Psoas muscle (tissue), 8 donors: ENCODE results near the gene FMNL3. TPM values are rescaled to one million over a fixed set of nuclear protein-coding genes. Genes with fewer than 3 reads are reported as not detected.

Experiments
- ATAC-seq, 4 donors: fragments of 200-7000 bp; cut with Tn5 transposase; one replicate each; pipeline ENCODE4 v1.9.1; 2020; ENCODE audit warnings: moderate library complexity in 3 of 4, mild to moderate bottlenecking in 2 of 4
- DNase-seq, 2 donors: peaks; one replicate each; pipeline ENCODE4 v3.0.0-alpha.2; 2020
- H3K27ac ChIP-seq: fragments of 200-600 bp; one replicate; pipeline ENCODE4 v1.8.0; 2022
- H3K27me3 ChIP-seq, 3 donors: fragments of 200-600 bp in 1 of 3; one replicate each; pipeline versions ENCODE4 v1.6.1 to v1.8.0; 2013 to 2022; ENCODE audit warnings: low read length in 2 of 3, mild to moderate bottlenecking in 2 of 3, moderate library complexity in 1 of 3; ENCODE audit not compliant: insufficient read depth in 3 of 3
- H3K36me3 ChIP-seq, 2 donors: fragments of 200-600 bp in 1 of 2; one replicate each; pipeline versions ENCODE4 v1.6.1 to v1.8.0; 2013 to 2022; ENCODE audit warnings: low read depth in 1 of 2, mild to moderate bottlenecking in 1 of 2, moderate library complexity in 1 of 2; ENCODE audit not compliant: insufficient read depth in 1 of 2
- H3K4me1 ChIP-seq: fragments of 200-600 bp; one replicate; pipeline ENCODE4 v1.8.0; 2022
- H3K4me3 ChIP-seq: fragments of 200-600 bp; one replicate; pipeline ENCODE4 v1.8.0; 2022; ENCODE audit warnings: mild to moderate bottlenecking
- H3K9me3 ChIP-seq: fragments of 200-600 bp; one replicate; pipeline ENCODE4 v1.8.0; 2022
- WGBS, 3 donors: extraction: QIAGEN DNeasy Blood & Tissue Kit; methylation state at CpG; one replicate each; pipeline versions ENCODE4 v1.1.6 to v1.1.7; 2013; 5-methylcytosine and 5-hydroxymethylcytosine counted together
- intact Hi-C, 2 donors: fragments of 100-400 bp; cut with DNase I; formaldehyde crosslinking; loops; one replicate each; pipeline versions ENCODE4 v1.11.0 to v1.14.2; 2022
- polyA plus RNA-seq, 3 donors: library from polyadenylated mRNA; stranded (reverse); fragments of 200-250 nt; gene quantifications; one replicate each; pipeline ENCODE4 v1.2.3, GENCODE V29; 2013
- total RNA-seq, 4 donors: library from RNA; stranded (reverse); fragmentation: NEBNext Ultra II Directional in 2 of 4; extraction: Animal tissue kit (Norgen Biotek cat#: 25700) in 2 of 4; gene quantifications; one replicate each; pipeline versions ENCODE4 v1.2.1 to v1.2.4, GENCODE V29; 2021 to 2023
- TF ChIP-seq, protein P1 (sequence below): fragments of 200-600 bp; IDR thresholded peaks from one replicate; pipeline ENCODE4 v1.8.0; 2022; ENCODE audit warnings: antibody characterized with exemption
- donor health status: healthy with polysubstance abuse.
- donor health status: DM: no; HTN: no; CAD: no; lungs with moderate emphysema.
- donor health status: Bipolar disorder and iron deficiency.
- donor health status: healthy.
- donor health status: DM: yes; HTN: yes; CAD: no.
- donor health status: DM: no; HTN: no; CAD: no.
- donor health status: DM: no; HTN: no; CAD: no.
- donor health status: DM: yes; HTN: yes; CAD: no.

FMNL3 gene
- total and polyA plus RNA-seq, 7 donors = 1.5 to 11.3 (median 5.5) TPM

DNA sequence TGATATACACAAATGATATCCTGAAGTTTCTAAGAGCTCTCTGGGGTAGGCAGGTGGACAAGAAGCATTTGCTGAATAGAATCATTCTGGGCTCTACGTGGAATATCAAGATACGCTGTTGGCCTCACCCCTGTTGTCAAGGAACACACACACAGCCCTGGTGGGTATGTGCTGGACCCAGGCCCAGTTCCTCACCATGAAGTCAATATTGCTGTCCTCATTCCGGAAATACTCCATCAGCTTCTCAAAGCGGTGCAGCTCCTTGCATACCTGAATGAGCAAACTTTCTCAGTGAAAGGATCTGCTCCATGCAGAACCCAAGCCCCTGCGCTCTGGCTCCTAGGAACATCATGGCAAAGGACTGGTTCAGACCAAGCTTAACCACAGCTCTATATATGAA, 52.5 kb downstream of the FMNL3 start:
- intact Hi-C loops = no loop called here
- ATAC-seq (no peak), DNase-seq (no peak)
- WGBS, 3 donors = 78 to 87% (median 79%) methylated on average over 5 of the region's 5 CpGs
- Histone ChIP-seq H3K4me1 (no peaks in the 10 kb centered on the region), H3K9me3 (no peaks in the 10 kb centered on the region), H3K36me3 (peaks cover under 1 to 46% of the 10 kb centered on the region in 2 donors), H3K27ac (no peak overlapping the region), H3K4me3 (no peak overlapping the region), H3K27me3 (no peaks in the 10 kb centered on the region)
- TF ChIP-seq, protein P1, sequence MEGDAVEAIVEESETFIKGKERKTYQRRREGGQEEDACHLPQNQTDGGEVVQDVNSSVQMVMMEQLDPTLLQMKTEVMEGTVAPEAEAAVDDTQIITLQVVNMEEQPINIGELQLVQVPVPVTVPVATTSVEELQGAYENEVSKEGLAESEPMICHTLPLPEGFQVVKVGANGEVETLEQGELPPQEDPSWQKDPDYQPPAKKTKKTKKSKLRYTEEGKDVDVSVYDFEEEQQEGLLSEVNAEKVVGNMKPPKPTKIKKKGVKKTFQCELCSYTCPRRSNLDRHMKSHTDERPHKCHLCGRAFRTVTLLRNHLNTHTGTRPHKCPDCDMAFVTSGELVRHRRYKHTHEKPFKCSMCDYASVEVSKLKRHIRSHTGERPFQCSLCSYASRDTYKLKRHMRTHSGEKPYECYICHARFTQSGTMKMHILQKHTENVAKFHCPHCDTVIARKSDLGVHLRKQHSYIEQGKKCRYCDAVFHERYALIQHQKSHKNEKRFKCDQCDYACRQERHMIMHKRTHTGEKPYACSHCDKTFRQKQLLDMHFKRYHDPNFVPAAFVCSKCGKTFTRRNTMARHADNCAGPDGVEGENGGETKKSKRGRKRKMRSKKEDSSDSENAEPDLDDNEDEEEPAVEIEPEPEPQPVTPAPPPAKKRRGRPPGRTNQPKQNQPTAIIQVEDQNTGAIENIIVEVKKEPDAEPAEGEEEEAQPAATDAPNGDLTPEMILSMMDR = no peak

DNA sequence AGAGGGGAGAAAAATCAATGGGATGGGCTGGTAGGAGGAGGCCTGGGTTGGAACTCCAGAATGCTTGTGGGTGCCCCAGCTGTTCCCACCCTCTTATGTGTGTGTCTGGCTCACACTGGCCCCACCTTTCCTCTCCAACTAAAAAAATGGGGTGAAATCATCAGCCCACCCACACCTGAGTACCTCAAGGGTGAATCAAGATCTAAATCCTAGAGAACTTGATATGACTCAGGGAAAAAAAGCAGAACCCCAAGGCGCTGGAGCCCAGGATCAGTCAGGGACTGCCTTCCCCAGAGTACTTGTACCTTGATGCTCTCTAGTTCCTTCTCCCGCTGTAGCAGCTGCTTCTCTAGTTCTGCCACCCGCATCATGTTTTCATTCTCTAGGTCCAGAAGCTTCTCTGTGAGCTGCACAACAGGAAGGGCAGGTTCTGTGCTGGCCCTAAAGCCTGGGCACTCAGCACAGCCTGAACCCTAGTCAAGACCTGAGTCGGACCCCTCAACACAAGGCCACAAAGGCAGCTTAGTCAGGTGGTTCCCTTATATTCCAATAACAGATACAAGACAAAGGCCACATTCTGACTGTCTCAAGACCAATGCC, 54.2 kb downstream of the FMNL3 start:
- H3K27me3 ChIP-seq = no peaks in the 10 kb centered on the region
- no peaks in the 10 kb centered on the region for H3K9me3 ChIP-seq
- H3K36me3 ChIP-seq = peaks cover 3 to 53% of the 10 kb centered on the region in 2 donors
- H3K4me1 ChIP-seq = no peaks in the 10 kb centered on the region
- H3K4me3 ChIP-seq = no peak overlapping the region
- ATAC-seq = no peak
- intact Hi-C loops = no loop called here
- TF ChIP-seq, protein P1 = no peak
- H3K27ac ChIP-seq = no peak overlapping the region
- no peak for DNase-seq
- 91 to 94% (median 93%) methylated on average over 4 of the region's 4 CpGs for WGBS, 3 donors

DNA sequence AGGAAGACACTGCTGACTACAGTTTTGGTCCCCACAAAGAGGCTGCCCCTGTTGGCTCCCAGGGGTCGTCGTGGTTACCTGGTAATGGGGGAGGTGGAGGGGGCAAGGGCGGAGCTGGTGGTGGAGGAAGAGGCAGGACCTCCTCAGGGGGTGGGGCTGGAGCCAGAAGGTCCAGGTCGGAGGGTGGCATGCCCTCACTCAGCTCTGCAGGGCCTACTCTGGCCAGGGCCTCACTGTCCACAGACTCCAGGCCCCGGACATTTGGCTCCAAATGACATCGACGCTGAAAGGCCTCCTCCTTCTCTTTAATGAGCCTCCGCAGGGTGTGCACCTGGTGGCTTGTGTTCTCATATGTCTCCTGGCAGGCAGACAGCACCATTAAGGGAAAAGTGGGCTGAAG, 55.4 kb downstream of the FMNL3 start:
- intact Hi-C loops = no loop called here

DNA sequence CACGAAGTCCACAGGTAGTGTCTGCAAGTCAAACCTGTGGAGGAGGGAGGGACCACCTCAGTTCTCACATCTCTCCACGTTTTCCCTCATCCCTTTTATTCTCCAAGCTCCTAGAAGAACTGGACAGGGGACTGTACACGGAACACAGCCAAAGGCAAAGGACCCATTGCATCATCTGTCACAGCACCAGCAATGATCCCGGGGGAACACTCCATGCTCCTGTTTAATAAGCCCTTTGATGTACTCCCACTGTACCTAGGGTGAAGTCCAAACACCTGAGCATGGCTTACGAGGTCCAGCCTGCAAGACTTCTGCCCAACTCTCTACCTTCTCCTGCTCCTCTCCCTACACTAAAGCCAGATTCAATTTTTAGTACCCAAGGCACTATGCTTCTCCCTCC, 57.3 kb downstream of the FMNL3 start:
- Histone ChIP-seq H3K27ac (no peak overlapping the region), H3K36me3 (peaks cover 3 to 68% of the 10 kb centered on the region in 2 donors), H3K9me3 (no peaks in the 10 kb centered on the region), H3K4me3 (no peak overlapping the region), H3K27me3 (no peaks in the 10 kb centered on the region), H3K4me1 (no peaks in the 10 kb centered on the region)
- ATAC-seq (no peak), DNase-seq (no peak)
- TF ChIP-seq, protein P1 = no peak
- WGBS, 3 donors = 71 to 80% (median 79%) methylated on average over 5 of the region's 5 CpGs
- intact Hi-C loops = no loop called here

More for the DNA sequence above, 55.4 kb downstream of the FMNL3 start:
- Histone ChIP-seq H3K4me3 (no peak overlapping the region), H3K36me3 (peaks cover 3 to 52% of the 10 kb centered on the region in 2 donors), H3K27me3 (no peaks in the 10 kb centered on the region), H3K27ac (no peak overlapping the region), H3K9me3 (no peaks in the 10 kb centered on the region), H3K4me1 (no peaks in the 10 kb centered on the region)
- DNase-seq (no peak), ATAC-seq (no peak)
- WGBS, 3 donors = 54 to 69% (median 58%) methylated on average over 8 of the region's 8 CpGs
- TF ChIP-seq, protein P1 = no peak

DNA sequence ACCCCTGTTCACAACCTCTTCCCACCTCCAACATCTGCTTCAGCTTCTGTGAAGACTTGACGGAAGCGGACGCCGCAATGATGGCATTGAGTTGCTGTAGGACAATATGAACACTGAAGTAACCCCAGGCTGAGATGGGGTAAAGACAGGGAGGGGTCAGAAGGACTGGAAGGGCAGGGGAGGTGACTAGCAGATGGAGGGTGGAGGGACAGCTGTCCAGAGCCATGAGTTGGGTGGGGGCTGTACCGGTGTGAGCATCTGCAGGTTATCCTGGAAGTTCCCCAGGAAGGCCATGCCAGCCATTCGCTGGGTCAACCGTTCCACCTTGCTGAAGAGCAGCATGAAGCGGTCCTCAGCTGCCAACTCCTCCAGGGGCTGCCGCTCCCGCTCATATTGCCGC, 57.8 kb downstream of the FMNL3 start:
- H3K36me3 ChIP-seq = peaks cover 3 to 66% of the 10 kb centered on the region in 2 donors
- H3K27me3 ChIP-seq = no peaks in the 10 kb centered on the region
- H3K9me3 ChIP-seq = no peaks in the 10 kb centered on the region
- intact Hi-C loops = no loop called here
- no peak for DNase-seq
- TF ChIP-seq, protein P1 = no peak
- H3K4me3 ChIP-seq = no peak overlapping the region
- no peak for ATAC-seq
- no peaks in the 10 kb centered on the region for H3K4me1 ChIP-seq
- WGBS, 3 donors = 90 to 92% (median 91%) methylated on average over 11 of the region's 11 CpGs
- no peak overlapping the region for H3K27ac ChIP-seq
